Measurements from ENCODE around the gene TENT4A. TPM values are rescaled to one million over a fixed set of nuclear protein-coding genes. Genes with fewer than 3 reads are reported as not detected.

The TENT4A gene
- total and polyA plus RNA-seq, 8 donors = 17.1 to 38.2 (median 31.4) TPM

- DNase-seq (no peak), ATAC-seq (no peak)
- Histone ChIP-seq H3K27ac (no peak overlapping the region), H3K27me3 (no peaks in the 10 kb centered on the region), H3K36me3 (no peaks in the 10 kb centered on the region), H3K4me1 (no peaks in the 10 kb centered on the region), H3K4me3 (no peak overlapping the region), H3K9me3 (peaks cover 0 to 5% of the 10 kb centered on the region in 2 donors)
- intact Hi-C loops (cut with DNase I) = no loop called here
- TF ChIP-seq, protein P1, sequence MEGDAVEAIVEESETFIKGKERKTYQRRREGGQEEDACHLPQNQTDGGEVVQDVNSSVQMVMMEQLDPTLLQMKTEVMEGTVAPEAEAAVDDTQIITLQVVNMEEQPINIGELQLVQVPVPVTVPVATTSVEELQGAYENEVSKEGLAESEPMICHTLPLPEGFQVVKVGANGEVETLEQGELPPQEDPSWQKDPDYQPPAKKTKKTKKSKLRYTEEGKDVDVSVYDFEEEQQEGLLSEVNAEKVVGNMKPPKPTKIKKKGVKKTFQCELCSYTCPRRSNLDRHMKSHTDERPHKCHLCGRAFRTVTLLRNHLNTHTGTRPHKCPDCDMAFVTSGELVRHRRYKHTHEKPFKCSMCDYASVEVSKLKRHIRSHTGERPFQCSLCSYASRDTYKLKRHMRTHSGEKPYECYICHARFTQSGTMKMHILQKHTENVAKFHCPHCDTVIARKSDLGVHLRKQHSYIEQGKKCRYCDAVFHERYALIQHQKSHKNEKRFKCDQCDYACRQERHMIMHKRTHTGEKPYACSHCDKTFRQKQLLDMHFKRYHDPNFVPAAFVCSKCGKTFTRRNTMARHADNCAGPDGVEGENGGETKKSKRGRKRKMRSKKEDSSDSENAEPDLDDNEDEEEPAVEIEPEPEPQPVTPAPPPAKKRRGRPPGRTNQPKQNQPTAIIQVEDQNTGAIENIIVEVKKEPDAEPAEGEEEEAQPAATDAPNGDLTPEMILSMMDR (IDR thresholded peaks at IDR 0.05) = no peak
These were observed 36.5 kb upstream of the TENT4A start for GRCh38 chr5:6676702-6677101.

GRCh38 chr5:6678385-6678784 lies 34.8 kb upstream of the TENT4A start:
- Histone ChIP-seq H3K36me3 (no peaks in the 10 kb centered on the region), H3K9me3 (no peaks in the 10 kb centered on the region), H3K27ac (no peak overlapping the region), H3K4me3 (no peak overlapping the region), H3K27me3 (no peaks in the 10 kb centered on the region), H3K4me1 (no peaks in the 10 kb centered on the region)
- DNase-seq (no peak), ATAC-seq (no peak)
- TF ChIP-seq, protein P1 (IDR thresholded peaks at IDR 0.05) = no peak
- intact Hi-C loops (cut with DNase I) = no loop called here

- intact Hi-C loops (cut with DNase I) = no loop called here
These were observed 32.3 kb upstream of the TENT4A start for GRCh38 chr5:6680922-6681321.

DNA sequence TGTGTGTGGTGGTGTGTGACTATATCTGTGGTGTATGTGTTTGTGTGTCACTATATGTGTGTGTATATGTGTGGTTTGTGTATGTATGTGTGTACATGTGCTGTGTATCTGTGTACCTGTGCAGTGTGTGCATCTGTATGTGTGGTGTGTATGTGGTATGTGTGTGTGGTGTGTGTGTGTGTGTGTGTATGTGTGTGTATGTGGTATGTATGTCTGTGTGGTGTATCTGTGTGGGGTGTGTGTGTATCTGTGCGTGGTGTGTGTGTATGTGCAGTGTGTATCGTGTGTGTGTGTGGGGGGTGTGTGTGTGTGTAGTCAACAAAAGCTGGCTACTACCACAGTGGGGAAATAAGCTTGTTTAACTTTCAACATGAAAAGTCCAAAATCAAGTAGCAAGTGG lies 31.6 kb upstream of the TENT4A start:
- H3K4me1 ChIP-seq = no peaks in the 10 kb centered on the region
- H3K27ac ChIP-seq = no peak overlapping the region
- TF ChIP-seq, protein P1 (IDR thresholded peaks at IDR 0.05) = no peak
- intact Hi-C loops (cut with DNase I) = no loop called here
- H3K9me3 ChIP-seq = no peaks in the 10 kb centered on the region
- DNase-seq (no peak), ATAC-seq (no peak)
- H3K27me3 ChIP-seq = peaks cover 0 to 21% of the 10 kb centered on the region in 2 donors
- H3K4me3 ChIP-seq = no peak overlapping the region
- no peaks in the 10 kb centered on the region for H3K36me3 ChIP-seq

More at GRCh38 chr5:6680922-6681321, 32.3 kb upstream of the TENT4A start:
- DNase-seq = no peak
- H3K4me3 ChIP-seq = no peak overlapping the region
- H3K36me3 ChIP-seq = no peaks in the 10 kb centered on the region
- H3K4me1 ChIP-seq = no peaks in the 10 kb centered on the region
- TF ChIP-seq, protein P1 (IDR thresholded peaks at IDR 0.05) = no peak
- no peak overlapping the region for H3K27ac ChIP-seq
- no peaks in the 10 kb centered on the region for H3K9me3 ChIP-seq
- ATAC-seq = no peak
- peaks cover 0 to 14% of the 10 kb centered on the region in 2 donors for H3K27me3 ChIP-seq

DNA sequence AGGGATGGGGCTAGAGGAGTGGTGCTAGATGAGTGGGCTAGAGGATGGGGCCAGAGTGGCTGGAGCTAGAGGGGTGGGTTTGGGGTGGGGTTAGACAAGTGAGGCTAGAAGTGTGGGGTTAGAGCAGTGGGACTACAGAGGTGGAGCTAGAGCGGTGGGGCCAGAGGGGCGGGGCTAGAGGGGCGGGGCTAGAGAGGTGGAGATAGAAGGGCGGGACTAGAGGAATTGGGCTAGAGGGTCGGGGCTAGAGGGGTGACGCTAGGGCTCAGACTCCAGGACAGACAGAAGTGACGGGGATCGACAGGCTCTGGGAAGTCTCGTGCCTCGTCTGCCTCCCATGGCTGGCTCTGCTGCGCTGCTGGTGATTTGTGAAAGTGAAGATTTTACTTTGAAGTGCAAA lies 31.0 kb upstream of the TENT4A start:
- ATAC-seq (no peak), DNase-seq (no peak)
- Histone ChIP-seq H3K27me3 (peaks cover 0 to 27% of the 10 kb centered on the region in 2 donors), H3K9me3 (no peaks in the 10 kb centered on the region), H3K4me3 (no peak overlapping the region), H3K36me3 (no peaks in the 10 kb centered on the region), H3K27ac (no peak overlapping the region), H3K4me1 (no peaks in the 10 kb centered on the region)
- intact Hi-C loops (cut with DNase I) = no loop called here
- TF ChIP-seq, protein P1 (IDR thresholded peaks at IDR 0.05) = no peak

Data from left lung (tissue), 10 donors.